Karpas-422 (cell line): ENCODE measurements around the gene PLEKHG3. TPM values are rescaled to one million over a fixed set of nuclear protein-coding genes. Genes with fewer than 3 reads are reported as not detected.

Source experiments
- DNase-seq: peaks from one replicate; pipeline ENCODE4 v3.0.0-alpha.2; 2015
- H2AFZ ChIP-seq: fragments of 200-600 bp; sonication (generic); 2 replicates; pipeline ENCODE4 v1.6.1; 2014; ENCODE audit warnings: antibody characterized with exemption, low read length, mixed read lengths
- H3K27ac ChIP-seq: fragments of 200-600 bp; sonication (generic); 2 replicates; pipeline ENCODE4 v1.5.1; 2014; ENCODE audit warnings: mild to moderate bottlenecking, low read length, moderate library complexity
- H3K27me3 ChIP-seq: fragments of 200-600 bp; sonication (generic); 2 replicates; pipeline ENCODE4 v1.6.1; 2014; ENCODE audit warnings: low read length, mixed read lengths
- H3K36me3 ChIP-seq: fragments of 200-600 bp; sonication (generic); 2 replicates; pipeline ENCODE4 v1.6.1; 2014; ENCODE audit warnings: low read length, mixed read lengths; ENCODE audit not compliant: insufficient read depth
- H3K4me1 ChIP-seq: fragments of 200-600 bp; sonication (generic); 2 replicates; pipeline ENCODE4 v1.6.1; 2014; ENCODE audit warnings: mild to moderate bottlenecking, low read length, mixed read lengths
- H3K4me2 ChIP-seq: fragments of 200-600 bp; sonication (generic); 2 replicates; pipeline ENCODE4 v1.6.1; 2014; ENCODE audit warnings: low read length, low read depth, mild to moderate bottlenecking; ENCODE audit not compliant: poor library complexity, severe bottlenecking
- H3K4me3 ChIP-seq: fragments of 200-600 bp; sonication (generic); 2 replicates; pipeline ENCODE4 v1.5.1; 2014; ENCODE audit warnings: mild to moderate bottlenecking, antibody characterized with exemption, low read length, mixed read lengths
- H3K79me2 ChIP-seq: fragments of 200-600 bp; sonication (generic); 2 replicates; pipeline ENCODE4 v1.6.1; 2014; ENCODE audit warnings: mild to moderate bottlenecking, low read length, mixed read lengths
- H3K9ac ChIP-seq: fragments of 200-600 bp; sonication (generic); 2 replicates; pipeline ENCODE4 v1.6.0; 2014; ENCODE audit warnings: low read length
- H3K9me2 ChIP-seq: fragments of 200-600 bp; sonication (generic), shearing (Covaris generic); replicated peaks from 2 replicates; pipeline ENCODE4 v1.6.0; 2014; ENCODE audit warnings: mild to moderate bottlenecking, low read length, moderate library complexity; ENCODE audit not compliant: insufficient read depth
- H3K9me3 ChIP-seq: fragments of 300-700, 200-600 bp; sonication (generic); 2 replicates; pipeline ENCODE4 v1.6.1; 2014; ENCODE audit warnings: low read length, mixed read lengths
- H4K20me1 ChIP-seq: fragments of 200-600 bp; sonication (generic); 2 replicates; pipeline ENCODE4 v1.6.1; 2014; ENCODE audit warnings: mild to moderate bottlenecking, antibody characterized with exemption, low read length, low read depth; ENCODE audit not compliant: insufficient read depth
- total RNA-seq: library from RNA; depleted of rRNA; stranded (reverse); fragments of >200 nt; shearing (Covaris generic); gene quantifications from 2 replicates; pipeline ENCODE4 v1.2.3, GENCODE V29; 2014; ENCODE audit warnings: low replicate concordance

The PLEKHG3 gene
- total RNA-seq, 1 experiment from 2014 or later, result not detected

DNA sequence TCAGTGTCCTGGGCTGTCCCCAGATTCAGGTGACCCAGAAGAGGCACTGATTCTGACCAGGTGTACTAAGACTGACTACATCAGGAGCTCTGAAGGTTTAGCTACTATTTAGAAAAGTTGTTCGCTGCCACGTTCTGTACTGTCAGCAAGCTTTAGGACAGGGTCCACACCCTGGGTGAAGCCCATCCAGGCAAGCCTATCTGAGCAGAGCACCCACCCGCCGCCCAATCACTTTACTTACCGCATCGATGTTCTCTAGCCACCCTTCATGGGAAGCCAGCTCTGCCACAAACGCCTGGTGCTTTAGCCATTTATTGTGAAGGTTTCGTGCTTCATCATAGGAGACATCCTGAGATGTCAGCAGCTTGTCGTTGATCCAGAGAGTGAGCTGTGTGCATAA is 79.8 kb downstream of the PLEKHG3 start:
- no peaks in the 10 kb centered on the region for H3K9me2 ChIP-seq
- H3K4me2 ChIP-seq, result no peak overlapping the region
- no peaks in the 10 kb centered on the region for H3K4me1 ChIP-seq
- H3K9ac ChIP-seq, result no peak overlapping the region
- H2AFZ ChIP-seq, result no peak overlapping the region
- H3K27me3 ChIP-seq, result no peaks in the 10 kb centered on the region
- H3K9me3 ChIP-seq, result no peaks in the 10 kb centered on the region
- no peaks in the 10 kb centered on the region for H3K36me3 ChIP-seq
- H3K79me2 ChIP-seq, result no peaks in the 10 kb centered on the region
- no peaks in the 10 kb centered on the region for H4K20me1 ChIP-seq
- H3K4me3 ChIP-seq, result no peak overlapping the region
- no peak for DNase-seq
- no peak overlapping the region for H3K27ac ChIP-seq

DNA sequence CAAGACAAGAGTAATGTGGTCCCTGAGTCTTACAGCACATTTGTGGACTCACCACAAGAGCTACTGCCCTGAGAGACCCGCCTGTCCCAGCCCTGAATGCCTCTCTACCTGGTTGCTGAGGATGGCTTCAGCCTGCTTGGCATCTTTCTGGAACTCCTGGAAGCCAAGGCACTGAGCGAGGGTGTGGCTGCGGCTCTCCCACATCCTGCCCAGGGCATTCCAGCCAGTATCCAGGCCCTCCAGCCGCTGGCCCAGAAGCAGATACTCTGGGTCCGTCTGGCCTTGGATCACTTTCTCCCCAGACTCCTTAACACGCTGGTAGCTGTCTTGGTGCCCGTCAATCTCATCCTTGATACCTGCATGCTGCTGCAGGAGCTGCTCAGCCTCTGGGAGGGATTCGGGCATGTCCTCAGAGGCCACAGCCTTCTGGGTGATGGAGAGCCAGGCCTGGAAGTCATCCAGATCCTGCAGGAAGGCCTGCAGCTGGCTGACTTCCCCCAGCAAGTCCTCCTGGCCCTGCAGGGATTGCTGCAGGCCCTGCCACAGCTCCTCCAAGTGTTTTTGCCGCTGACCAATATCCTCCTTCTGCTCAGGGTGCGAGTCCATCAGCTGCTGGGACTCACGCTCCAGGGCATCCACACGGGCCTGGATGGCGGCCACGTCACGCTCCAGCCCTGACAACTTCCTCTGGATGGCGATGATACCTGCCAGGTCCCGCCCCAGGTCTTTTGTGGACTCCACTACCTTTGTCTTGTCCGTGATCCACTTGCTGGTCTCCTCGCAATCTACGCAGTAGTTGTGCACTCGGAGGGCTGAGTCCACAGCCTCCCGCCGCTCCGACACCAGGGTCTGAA is 82.3 kb downstream of the PLEKHG3 start:
- no peak overlapping the region for H3K4me3 ChIP-seq
- H3K9me2 ChIP-seq, result no peaks in the 10 kb centered on the region
- no peaks in the 10 kb centered on the region for H3K4me1 ChIP-seq
- H3K27ac ChIP-seq, result no peak overlapping the region
- H3K9ac ChIP-seq, result no peak overlapping the region
- no peaks in the 10 kb centered on the region for H3K79me2 ChIP-seq
- H3K9me3 ChIP-seq, result no peaks in the 10 kb centered on the region
- H3K27me3 ChIP-seq, result no peaks in the 10 kb centered on the region
- H2AFZ ChIP-seq, result no peak overlapping the region
- DNase-seq, result no peak
- no peaks in the 10 kb centered on the region for H4K20me1 ChIP-seq
- H3K36me3 ChIP-seq, result no peaks in the 10 kb centered on the region
- no peak overlapping the region for H3K4me2 ChIP-seq

DNA sequence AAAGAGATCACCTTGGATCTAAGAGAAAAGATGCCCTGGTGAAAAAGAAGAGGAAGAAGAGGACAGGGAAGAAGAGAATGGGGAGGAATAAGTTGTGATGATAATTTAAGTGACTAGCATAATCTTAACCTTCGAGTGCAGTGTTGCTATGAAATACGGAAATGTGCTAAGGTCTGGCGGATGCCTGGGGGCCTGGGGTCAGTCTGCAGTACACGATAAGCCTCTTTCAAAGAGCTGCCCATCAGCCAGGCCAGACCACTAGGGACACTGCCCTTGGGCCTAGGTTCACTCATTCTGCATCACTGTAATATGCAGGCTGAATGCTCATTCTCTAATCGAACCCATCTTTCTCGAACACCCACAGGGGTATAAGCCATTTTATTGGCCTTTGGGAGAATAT is 83.4 kb downstream of the PLEKHG3 start:
- H3K9me2 ChIP-seq, result no peaks in the 10 kb centered on the region
- no peaks in the 10 kb centered on the region for H3K9me3 ChIP-seq
- H3K36me3 ChIP-seq, result no peaks in the 10 kb centered on the region
- no peaks in the 10 kb centered on the region for H4K20me1 ChIP-seq
- H3K79me2 ChIP-seq, result no peaks in the 10 kb centered on the region
- no peak overlapping the region for H3K4me3 ChIP-seq
- H3K4me1 ChIP-seq, result no peaks in the 10 kb centered on the region
- H3K9ac ChIP-seq, result no peak overlapping the region
- no peak overlapping the region for H2AFZ ChIP-seq
- H3K27me3 ChIP-seq, result no peaks in the 10 kb centered on the region
- H3K27ac ChIP-seq, result no peak overlapping the region
- H3K4me2 ChIP-seq, result no peak overlapping the region
- no peak for DNase-seq

DNA sequence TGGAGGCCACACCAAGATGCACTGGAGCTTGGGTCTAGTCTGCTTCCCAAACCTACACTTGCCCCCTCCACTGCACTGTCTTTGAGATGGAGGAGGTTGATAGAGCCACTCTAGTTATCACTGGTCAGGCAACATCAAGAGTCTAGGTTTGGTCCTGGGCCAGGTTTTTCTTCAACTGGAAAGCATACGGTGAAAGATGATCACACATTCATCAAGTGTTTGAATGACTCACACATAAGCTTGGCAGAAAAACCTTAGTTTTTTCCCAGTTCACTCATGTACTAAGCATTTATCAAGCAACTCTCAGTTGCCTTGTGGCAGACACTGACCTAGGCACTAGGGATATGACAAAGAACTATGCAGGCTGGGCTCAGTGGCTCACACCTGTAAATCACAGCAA is 84.5 kb downstream of the PLEKHG3 start:
- Histone ChIP-seq H3K36me3 (no peaks in the 10 kb centered on the region), H4K20me1 (no peaks in the 10 kb centered on the region), H3K4me3 (no peak overlapping the region), H3K27me3 (no peaks in the 10 kb centered on the region), H3K9me3 (no peaks in the 10 kb centered on the region), H3K4me2 (no peak overlapping the region), H3K4me1 (no peaks in the 10 kb centered on the region), H2AFZ (no peak overlapping the region), H3K79me2 (no peaks in the 10 kb centered on the region), H3K27ac (no peak overlapping the region), H3K9ac (no peak overlapping the region), H3K9me2 (no peaks in the 10 kb centered on the region)
- no peak for DNase-seq

DNA sequence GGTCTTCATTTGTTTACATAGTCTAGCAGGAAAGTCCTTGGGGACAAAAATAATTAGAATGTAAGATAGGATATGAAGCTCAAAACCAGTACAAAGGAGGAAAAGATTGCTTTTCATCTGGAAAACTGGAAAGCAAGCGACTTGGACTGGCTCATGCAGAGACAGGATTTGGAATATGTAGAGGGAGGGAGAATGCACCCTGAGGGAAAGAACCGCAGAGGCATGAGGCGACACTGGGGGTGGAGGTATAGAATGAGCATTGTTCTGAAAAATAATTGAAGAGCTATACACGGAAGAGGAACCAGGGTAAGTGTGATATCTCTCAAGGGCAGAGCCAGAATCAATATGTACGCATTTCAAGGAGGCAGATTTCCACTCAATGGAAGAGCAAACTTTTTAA is 85.5 kb downstream of the PLEKHG3 start:
- Histone ChIP-seq H3K9me3 (no peaks in the 10 kb centered on the region), H3K79me2 (no peaks in the 10 kb centered on the region), H3K4me2 (no peak overlapping the region), H3K27ac (no peak overlapping the region), H4K20me1 (no peaks in the 10 kb centered on the region), H3K9me2 (no peaks in the 10 kb centered on the region), H2AFZ (no peak overlapping the region), H3K27me3 (no peaks in the 10 kb centered on the region), H3K4me3 (no peak overlapping the region), H3K4me1 (no peaks in the 10 kb centered on the region), H3K36me3 (no peaks in the 10 kb centered on the region), H3K9ac (no peak overlapping the region)
- DNase-seq, result no peak

DNA sequence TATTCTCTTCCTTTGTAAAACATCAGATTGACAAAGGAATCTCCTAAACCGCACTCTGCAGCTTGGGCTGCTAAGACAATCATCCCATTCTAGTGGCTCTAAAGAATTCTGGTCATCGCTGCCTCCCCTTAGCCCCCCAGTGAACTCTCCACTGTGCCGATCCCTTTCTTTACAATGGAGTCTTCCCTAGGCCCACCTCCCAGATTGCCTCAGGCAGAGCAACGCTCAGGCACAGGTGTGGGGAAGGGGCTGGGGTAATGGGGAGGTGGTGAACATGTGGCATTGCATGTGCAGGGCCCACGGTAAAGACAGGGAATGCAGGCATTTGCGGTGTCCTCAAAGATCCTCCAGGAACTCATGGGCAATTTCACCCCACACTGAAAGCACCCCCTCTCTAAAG is 86.3 kb downstream of the PLEKHG3 start:
- Histone ChIP-seq H3K4me1 (no peaks in the 10 kb centered on the region), H3K9me2 (no peaks in the 10 kb centered on the region), H3K9me3 (no peaks in the 10 kb centered on the region), H3K4me3 (no peak overlapping the region), H3K27me3 (no peaks in the 10 kb centered on the region), H3K79me2 (no peaks in the 10 kb centered on the region), H3K9ac (no peak overlapping the region), H3K27ac (no peak overlapping the region), H3K36me3 (no peaks in the 10 kb centered on the region), H4K20me1 (no peaks in the 10 kb centered on the region), H2AFZ (no peak overlapping the region), H3K4me2 (no peak overlapping the region)
- DNase-seq, result no peak

DNA sequence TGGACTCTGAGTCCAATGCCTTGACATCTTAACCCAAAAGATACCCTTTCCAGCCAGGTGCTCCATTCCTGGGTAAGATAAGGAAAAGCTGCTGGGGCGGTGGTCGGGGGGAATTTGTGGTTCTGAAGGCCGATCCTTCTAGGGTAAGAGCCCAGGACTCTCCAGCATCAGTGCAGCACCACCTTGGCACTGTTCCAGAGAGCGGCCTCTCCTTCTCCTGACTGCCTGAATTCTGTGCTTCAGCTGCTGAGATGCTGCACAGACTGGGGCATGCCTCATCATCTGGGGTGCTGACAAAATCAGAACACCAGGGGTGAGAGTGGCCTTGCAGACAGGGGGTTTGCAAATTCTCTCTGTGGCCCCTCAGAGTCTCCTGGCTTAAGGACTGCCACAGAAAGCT is 88.0 kb downstream of the PLEKHG3 start:
- DNase-seq, result no peak
- Histone ChIP-seq H3K9me3 (no peaks in the 10 kb centered on the region), H3K4me3 (no peak overlapping the region), H3K27ac (no peak overlapping the region), H3K79me2 (no peaks in the 10 kb centered on the region), H4K20me1 (no peaks in the 10 kb centered on the region), H3K4me2 (no peak overlapping the region), H3K4me1 (no peaks in the 10 kb centered on the region), H2AFZ (no peak overlapping the region), H3K27me3 (no peaks in the 10 kb centered on the region), H3K9ac (no peak overlapping the region), H3K36me3 (no peaks in the 10 kb centered on the region), H3K9me2 (no peaks in the 10 kb centered on the region)

DNA sequence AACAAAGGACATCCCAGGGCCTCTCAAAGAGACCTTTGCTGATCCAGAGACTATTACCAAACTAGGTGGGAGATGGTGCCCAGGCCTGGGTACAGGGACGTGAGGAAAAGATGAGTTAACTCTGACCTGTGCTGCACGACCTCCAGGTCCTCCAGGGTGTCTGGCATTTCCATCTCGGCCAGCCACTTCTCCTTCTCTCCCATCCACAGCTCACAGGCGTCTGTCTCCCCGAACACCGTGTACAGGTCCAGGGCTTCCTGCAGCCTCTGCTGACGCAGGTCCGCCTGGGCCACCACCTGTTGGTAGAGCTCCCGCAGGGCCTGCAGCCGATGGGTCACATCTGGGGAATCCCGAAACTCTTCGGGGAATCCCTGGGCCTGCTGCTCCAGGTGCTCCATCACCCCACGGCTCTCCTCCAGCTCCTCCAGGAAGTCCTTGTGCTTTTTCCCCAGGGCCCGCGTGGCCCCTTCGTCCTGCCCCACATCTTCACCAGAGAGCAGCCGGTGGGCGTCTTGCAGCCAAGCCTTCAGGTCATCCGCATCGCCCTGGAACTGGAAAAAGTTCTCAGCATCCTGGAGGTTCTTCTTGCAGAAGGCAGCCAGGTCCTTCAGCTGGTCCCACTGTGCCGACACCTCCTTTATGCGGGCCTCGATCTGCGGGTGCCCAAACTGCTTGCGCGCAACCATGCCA is 88.8 kb downstream of the PLEKHG3 start:
- H3K4me1 ChIP-seq, result no peaks in the 10 kb centered on the region
- no peak for DNase-seq
- H3K27ac ChIP-seq, result no peak overlapping the region
- no peaks in the 10 kb centered on the region for H3K9me2 ChIP-seq
- H3K9me3 ChIP-seq, result no peaks in the 10 kb centered on the region
- H3K4me3 ChIP-seq, result no peak overlapping the region
- no peak overlapping the region for H3K4me2 ChIP-seq
- H3K79me2 ChIP-seq, result no peaks in the 10 kb centered on the region
- H3K9ac ChIP-seq, result no peak overlapping the region
- H4K20me1 ChIP-seq, result no peaks in the 10 kb centered on the region
- no peak overlapping the region for H2AFZ ChIP-seq
- H3K27me3 ChIP-seq, result no peaks in the 10 kb centered on the region
- no peaks in the 10 kb centered on the region for H3K36me3 ChIP-seq
